GM18511 (cell line): ENCODE results near the gene OSBPL5.
"Not testable (repeated sequence)": the region's sequence is repeated elsewhere in the genome, so short reads cannot be mapped to it uniquely, and the experiment has no call there.

ENCODE experiments used
- ATAC-seq: cut with Tn5 transposase; IDR thresholded peaks from one replicate; pipeline ENCODE4 v1.9.1; 2021; ENCODE audit warnings: mild to moderate bottlenecking, moderate library complexity; ENCODE audit not compliant: unreplicated experiment

Gene OSBPL5

DNA sequence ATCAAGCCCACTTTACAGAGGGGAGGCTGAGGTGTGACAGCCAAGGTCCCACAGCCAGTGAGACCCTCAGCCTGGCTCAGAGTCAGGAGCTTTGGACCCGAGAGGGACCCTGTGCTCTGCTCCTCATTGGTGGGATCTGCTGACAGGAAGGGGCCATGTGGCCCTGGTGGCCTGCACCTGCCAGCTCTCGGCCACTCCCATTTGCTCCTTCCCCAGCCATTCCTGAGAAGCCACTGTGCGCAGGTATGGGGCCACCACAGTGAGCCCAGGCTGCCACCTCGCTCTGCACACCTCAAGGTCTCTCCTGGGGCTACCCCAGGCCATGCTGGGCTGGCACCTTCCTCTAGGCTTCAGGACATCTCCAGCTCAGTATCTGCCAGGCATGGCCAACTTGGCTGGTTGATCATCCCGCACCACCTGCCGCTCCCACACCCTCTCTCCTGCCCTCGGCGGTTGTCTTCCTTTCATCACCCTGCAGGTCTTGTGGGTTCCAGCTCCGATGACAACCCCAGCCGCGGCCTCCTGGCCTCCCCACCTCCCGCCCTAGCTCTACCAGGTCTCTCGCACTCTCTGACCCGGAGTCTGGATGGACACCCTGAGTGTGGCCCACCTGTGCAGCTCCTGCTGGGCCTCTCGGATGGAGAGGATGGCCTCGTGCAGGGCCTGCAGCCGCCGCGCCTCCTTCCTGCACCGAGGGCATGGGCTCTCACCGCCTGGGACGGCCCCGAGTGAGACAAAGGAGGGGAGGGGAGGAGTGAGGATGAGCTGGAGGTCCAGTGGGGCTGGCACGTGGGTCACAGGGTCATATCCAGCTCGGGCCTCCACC, 75.7 kb downstream of the OSBPL5 start:
- ATAC-seq, result no peak

- no peak for ATAC-seq
Measured at GRCh38 chr11:3088806-3089205, 76.3 kb downstream of the OSBPL5 start.

DNA sequence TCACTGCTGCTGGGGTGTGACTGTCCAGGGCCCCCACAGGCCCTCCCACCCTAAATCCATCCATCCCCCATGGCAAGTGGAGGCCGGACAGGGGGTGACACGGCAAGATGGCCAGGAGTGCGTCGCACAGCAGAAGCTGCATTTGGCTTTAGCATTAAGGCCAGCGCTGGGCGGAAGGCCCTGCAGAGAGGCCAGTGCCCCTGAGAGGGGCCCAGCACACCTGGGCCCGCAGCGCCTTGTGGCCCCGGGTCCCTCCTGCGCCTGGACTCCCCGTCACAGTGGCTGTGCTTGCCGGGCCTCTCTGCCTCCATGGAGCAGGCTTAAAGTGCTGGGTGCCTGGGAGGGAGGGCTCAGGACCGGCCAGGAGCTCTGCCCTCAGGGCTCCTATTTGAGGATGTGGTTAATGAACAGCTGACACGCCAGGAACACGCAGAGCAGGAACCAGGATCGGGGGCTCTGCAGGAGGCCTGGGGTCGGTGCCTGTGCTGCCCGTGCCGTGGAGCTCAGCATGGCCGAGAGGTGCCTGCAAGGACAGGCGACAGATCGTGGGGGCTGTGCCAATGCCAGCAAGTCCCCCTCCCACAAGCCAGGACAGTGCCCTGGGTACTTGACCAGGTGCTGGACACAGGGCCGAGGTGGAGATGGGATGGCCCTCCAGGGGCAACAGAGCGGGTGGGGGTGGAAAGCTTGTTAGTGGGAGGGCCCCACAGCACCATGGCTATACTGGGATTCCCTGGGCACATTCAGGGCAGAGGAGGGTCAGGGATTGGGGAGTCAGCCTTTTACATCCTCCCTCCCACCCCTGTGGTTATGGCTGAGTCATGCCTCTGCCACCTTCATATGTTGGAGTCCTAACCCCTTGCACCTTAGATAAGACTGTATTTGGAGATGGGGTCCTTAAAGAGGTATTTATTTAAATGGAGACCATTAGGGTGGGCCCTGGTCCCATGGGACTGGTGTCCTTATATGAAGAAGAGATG, 77.0 kb downstream of the OSBPL5 start:
- ATAC-seq, result no peak

DNA sequence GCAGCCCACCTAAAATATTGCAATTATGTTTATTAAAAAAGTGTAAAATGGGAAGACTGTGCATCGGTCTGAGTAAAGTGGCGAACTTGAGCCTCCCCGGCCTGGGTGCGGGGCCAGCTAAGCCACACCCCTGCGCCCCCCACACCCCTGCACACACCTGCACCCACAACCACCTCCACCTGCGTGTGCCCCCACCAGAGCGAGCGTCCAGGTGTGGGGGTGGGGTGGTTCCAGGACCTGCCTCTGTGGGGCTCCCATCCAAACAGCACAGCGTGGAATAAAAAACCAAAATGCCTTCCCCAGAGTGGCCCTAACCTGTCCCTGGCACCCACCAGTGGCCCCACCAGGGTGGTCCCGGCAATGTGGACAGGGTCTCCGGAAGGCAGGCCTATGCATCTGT, 77.7 kb downstream of the OSBPL5 start:
- no peak for ATAC-seq

DNA sequence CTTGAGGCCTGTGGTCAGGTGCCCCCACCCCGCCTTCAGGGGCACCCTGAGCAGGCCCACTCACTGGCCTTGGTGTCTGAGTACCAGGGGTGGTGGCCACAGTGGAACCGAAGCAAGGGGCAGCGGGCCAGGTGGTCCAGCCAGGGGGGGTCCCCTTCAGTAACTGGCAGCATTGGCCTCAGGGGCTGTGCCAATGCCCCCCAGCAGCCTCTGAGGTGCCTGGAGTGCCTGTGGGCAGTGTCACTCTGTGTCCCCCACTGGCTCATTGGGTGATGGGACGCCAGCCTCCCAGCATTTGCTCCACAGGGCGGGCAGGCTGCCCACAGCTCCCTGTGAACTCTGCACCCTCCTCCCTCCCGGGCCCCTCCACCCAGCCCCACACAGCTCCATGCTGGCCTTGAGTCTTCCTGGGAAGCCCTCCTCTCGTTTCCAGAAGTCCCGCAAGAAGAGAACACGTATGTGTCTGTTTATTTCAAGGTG, 78.4 kb downstream of the OSBPL5 start:
- no peak for ATAC-seq

DNA sequence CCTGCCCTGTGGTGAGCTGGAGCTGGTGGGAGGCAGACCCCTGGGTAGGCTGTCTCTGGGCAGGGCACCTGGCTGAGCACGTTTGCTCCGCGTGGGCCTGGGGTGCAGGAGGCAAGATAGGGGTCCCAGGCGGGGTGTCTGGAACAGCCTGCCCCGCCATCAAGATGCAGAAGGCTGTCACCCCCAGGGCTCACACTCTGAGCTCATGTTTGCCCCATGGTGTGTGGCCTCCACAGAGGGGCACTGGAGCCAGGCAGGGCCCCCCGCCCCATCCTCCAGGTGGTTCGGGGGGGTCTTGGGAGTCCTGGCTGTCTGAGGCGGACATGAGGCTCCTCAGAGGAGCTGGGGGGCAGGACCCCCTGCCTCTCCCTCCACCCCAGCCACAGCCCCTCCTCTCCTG, 79.0 kb downstream of the OSBPL5 start:
- no peak for ATAC-seq

- ATAC-seq, result no peak
Measured at GRCh38 chr11:3085052-3085451, 80.1 kb downstream of the OSBPL5 start.

DNA sequence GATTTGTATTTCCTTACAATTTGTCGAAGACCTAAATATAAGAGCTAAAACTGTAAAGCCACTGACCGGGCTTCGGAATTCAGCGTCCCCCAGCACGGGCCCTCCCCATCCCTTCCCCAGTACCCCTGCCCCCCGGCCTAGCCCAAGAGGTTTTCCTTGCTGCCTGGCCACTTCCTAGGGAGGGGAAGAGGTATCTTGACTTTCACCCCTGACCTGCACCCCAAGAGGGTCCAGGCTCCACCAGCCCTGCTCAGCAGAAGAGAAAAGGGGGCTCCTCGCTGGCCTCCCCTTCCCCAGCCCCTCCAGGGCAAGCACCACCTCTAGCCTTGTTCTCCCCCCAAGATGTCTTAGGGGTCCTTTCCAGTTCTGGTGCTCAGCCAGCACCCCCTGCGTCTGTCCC, 81.8 kb downstream of the OSBPL5 start:
- no peak for ATAC-seq

- ATAC-seq, result no peak
Measured at GRCh38 chr11:3081386-3081751, 83.7 kb downstream of the OSBPL5 start.

DNA sequence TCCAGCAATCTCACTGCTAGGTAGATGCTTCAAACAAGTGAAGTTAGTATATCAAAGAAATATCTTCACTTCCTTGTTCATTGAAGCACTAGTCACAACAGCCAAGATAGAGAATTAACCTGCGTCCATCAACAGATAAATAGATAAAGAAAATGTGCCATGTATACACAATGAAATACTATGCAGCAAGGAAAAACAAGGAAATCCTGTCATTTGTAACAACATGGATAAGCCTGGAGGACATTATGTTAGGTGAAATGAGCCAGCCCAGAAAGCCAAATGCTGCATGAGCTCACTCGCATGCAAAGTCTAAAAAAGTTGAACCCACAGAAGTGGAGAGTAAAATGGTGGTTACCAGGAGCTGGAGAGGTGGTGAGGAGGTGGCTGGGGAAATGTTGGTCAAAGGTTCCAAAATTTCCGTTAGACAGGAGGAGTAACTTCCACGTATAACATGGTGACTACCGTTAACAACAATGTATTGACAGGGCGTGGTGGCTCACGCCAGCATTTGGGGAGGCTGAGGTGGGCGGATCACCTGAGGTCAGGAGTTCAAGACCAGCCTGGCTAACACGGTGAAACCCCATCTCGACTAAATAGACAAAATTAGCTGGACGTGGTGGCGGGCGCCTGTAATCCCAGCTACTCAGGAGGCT, 84.3 kb downstream of the OSBPL5 start:
- ATAC-seq, result no peak

- no peak for ATAC-seq
Measured at GRCh38 chr11:3080104-3080503, 85.0 kb downstream of the OSBPL5 start.

GRCh38 chr11:3077846-3078440, 87.2 kb downstream of the OSBPL5 start:
- no peak for ATAC-seq

- ATAC-seq, result no peak
Measured at GRCh38 chr11:3077189-3077836, 87.8 kb downstream of the OSBPL5 start.

DNA sequence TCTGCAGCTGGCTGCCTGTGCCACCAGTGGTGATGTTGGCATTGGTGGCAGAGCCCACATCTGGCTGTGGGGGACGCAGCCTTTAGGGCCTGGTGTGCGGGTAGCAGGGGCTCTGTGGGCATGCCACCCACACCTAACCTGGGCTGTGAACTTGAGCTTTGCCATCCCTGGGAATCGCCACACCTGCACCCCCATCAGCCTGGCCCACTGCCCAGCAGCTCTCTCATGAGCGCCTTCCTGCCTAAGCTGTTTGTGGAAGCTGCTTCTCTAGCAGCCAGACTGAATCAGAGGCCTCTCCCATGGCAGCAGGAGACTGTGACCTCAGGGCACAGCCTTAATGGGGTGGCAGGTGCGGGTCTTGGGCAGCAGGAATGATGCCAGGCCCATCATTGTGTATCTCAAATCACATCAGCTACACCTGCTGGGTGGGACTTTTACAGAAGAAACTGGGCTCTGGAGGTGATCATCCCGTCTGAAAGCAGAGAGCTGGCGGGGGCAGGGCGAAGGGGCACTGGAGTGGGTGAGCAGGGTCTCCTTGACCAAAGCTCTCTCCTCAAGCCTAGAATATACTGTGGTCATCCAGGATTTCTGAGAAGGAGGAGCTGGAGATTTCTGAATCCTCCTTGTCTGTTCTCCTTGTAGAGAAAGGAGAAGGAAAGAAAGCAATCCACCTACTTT, 90.1 kb downstream of the OSBPL5 start:
- no peak for ATAC-seq

DNA sequence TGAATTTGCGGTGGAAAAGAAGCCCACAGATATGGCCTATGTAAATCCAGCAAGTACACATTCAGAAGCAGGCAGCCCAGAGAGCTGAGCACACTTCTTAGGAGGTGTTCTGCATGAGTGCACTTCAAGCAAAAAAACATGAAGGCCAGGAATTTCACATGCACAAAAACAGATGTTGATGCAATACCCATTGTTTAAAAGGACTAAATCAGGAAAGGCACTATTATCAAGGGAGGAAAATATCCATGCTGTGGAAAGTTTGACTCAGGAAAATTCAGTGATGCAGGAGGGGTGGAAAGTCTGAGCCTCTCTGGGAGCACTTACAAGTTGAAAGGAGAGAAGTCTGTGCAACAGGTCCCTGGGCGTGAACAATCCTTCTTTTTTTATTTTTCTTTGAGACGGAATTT, 92.1 kb downstream of the OSBPL5 start:
- ATAC-seq, result no peak

GRCh38 chr11:3069425-3069824, 95.7 kb downstream of the OSBPL5 start:
- no peak for ATAC-seq

- ATAC-seq, result not testable (repeated sequence)
Measured at GRCh38 chr11:3066308-3066707, 98.8 kb downstream of the OSBPL5 start.

- not testable (repeated sequence) for ATAC-seq
Measured at GRCh38 chr11:3064709-3065108, 100.4 kb downstream of the OSBPL5 start.

DNA sequence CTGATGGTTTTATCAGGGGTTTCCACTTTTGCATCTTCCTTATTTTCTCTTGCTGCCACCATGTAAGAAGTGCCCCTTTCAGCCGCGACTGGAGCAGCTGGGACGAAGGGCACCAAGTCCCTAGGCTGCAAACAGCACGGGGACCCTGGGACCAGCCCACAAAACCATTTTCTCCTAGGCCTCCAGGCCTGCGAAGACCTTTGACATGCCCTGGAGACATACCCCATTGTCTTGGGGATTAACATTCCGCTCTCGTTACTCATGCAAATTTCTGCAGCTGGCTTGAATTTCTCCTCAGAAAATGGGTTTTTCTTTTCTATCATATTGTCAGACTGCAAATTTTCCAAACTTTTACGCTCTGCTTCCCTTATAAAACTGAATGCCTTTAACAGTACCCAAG, 101.2 kb downstream of the OSBPL5 start:
- ATAC-seq, result not testable (repeated sequence)

GRCh38 chr11:3063432-3063831, 101.7 kb downstream of the OSBPL5 start:
- not testable (repeated sequence) for ATAC-seq
